Ovary (tissue), 3 donors: ENCODE results near the gene KAT14.

Experiments used
- CTCF ChIP-seq, 3 donors: fragments of 450-650 bp in 2 of 3; fragments of 200-600 bp in 1 of 3; IDR thresholded peaks; one replicate each; pipeline versions ENCODE4 v1.5.1 to v1.8.0; 2016 to 2022; ENCODE audit warnings: antibody characterized with exemption in 3 of 3, mild to moderate bottlenecking in 1 of 3
- EP300 ChIP-seq: sonication (generic); formaldehyde crosslinking; IDR thresholded peaks from one replicate; pipeline ENCODE4 v1.6.1; 2017; ENCODE audit warnings: antibody characterized with exemption
- donor health status: DM: no; HTN: no; CAD: no.

- TF ChIP-seq EP300: no peak
- TF ChIP-seq CTCF (IDR thresholded peaks at IDR 0.05): no peak
Observed at GRCh38 chr20:18091623-18092022, 46.0 kb upstream of the KAT14 start.
